ENCODE data around the gene CCDC159.
"Not testable (repeated sequence)": the region's sequence is repeated elsewhere in the genome, so short reads cannot be mapped to it uniquely, and the experiment has no call there.

The CCDC159 gene

DNA sequence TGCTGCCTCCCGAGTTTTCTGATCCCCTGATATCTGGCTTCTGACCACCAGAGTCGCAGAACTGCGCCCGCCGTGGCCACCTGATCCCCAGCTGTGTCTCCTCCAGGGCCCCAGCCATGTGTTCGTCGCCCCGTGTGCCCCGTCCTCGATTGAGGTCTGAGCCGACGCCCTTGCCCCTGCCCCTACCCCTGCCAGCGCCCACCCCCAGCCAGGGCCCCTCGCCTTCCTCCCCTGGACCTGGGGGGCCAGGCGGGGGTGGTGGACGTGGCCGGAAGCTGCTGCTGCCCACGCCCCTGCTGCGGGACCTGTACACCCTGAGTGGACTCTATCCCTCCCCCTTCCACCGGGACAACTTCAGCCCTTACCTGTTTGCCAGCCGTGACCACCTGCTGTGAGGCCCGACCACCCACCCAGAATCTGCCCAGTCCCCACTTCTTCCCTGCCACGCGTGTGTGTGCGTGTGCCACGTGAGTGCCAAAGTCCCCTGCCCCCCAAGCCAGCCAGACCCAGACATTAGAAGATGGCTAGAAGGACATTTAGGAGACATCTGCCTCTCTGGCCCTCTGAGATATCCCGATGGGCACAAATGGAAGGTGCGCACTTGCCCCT lies 18.1 kb downstream of the CCDC159 start:
- in situ Hi-C loops (cut with MboI; ENCODE audit: low sequenced_read_pairs) = no loop called here

DNA sequence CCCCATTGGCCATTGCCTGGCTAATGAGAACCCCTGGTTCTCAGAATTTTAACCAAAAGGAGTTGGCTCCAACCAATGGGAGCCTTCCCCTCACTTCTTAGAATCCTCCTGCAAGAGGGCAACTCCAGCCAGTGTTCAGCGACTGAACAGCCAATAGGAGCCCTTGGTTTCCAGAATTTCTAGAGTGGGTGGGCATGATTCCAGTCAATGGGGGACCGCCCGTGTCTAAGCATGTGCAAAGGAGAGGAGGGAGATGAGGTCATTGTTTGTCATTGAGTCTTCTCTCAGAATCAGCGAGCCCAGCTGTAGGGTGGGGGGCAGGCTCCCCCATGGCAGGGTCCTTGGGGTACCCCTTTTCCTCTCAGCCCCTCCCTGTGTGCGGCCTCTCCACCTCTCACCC lies 18.6 kb downstream of the CCDC159 start:
- in situ Hi-C loops (cut with MboI; ENCODE audit: low sequenced_read_pairs) = no loop called here

DNA sequence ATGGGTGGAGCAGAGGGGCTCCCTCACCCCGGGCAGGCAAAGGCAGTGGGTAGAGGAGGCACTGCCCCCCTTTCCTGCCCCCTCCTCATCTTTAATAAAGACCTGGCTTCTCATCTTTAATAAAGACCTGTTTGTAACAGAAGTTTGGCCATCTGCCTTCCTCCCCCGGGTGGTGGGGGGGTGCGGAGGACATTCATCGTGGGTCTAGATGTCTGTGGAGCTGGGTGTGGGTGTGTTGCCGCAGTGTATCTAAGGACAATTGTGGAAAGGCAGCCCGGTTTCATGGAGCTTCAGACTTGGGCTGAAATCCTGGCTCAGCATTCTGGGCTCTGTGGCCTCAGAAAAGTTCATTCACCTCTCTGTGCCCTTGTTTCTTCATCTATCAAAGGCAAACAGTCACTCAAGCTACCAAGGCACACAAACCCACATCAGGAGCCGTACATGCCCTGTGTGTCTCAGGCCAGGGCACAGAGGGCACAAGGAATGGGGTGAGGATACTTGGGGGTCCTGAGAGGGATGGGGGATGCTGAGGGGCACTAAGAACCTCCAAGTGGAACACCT lies 19.3 kb downstream of the CCDC159 start:
- in situ Hi-C loops (cut with MboI; ENCODE audit: low sequenced_read_pairs) = no loop called here

DNA sequence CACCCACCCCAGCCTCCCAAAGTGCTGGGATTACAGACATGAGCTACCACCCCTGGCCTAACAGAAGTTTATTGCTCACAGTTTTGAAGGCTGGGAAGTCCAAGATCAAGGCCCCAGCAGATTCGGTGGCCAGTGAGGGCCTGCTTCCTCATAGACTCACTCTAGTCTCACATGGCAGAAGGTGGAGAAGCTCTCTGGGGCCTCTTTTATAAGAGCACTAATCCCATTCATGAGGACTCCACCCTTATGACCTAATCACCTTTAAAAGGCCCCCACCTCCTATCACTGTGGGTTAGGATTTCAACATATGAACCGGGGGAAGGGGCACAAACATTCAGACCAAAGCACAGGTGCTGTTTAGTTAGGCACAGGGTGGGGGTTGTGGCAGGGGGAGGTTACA lies 21.2 kb downstream of the CCDC159 start:
- in situ Hi-C loops (cut with MboI; ENCODE audit: low sequenced_read_pairs) = no loop called here

DNA sequence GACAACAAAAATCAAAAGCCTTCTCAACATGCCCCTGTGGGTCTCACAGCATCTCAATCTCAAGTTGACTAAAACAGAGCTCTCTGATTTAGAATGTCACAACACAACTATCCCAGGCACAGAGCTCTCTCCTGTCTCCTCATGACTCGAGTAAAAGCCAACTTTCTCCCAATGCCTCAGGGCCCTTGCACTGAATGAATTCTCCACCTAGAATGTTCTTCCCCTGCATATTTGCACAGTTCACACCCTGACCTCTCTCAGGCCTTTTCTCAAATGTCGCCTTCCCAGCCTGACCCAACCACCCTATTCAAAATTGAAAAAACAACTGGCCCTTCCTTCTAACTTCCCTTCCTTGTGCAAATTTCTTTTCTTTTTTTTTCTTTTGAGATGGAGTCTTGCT lies 24.4 kb downstream of the CCDC159 start:
- in situ Hi-C loops (cut with MboI; ENCODE audit: low sequenced_read_pairs) = no loop called here

DNA sequence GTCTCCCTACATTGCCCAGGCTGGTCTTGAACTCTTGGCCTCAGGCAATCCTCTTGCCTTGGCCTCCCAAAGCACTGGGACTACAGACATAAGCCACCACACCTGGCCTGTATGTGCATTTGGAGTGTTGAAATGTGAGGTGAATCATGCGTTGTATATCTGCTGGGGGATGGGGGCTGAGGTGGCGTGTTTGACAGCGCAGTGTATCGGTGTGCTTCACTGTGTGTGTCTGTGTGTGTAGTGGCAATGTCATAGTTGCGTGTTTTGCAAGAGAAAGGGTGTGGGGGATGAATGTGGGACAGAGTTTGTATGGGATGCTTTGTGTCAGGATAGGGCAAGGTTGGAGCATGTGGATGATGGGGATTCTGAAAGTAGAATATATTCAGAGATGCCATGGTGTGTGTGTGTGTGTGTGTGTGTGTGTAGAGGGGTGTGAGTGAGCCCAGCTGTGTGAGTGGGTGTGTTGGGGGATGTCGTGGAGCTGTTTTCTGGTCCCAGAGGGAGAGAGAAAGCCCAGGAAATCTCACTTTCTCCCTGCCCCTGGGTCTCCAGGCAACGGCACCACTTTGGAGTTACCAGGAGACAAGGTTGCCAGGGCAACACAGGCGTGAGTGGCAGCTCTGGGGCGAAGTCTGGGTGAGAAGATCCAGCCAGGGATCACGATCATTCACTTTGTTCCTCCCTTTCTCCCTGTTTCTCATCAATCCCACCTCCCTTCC lies 27.0 kb downstream of the CCDC159 start:
- in situ Hi-C loops (cut with MboI; ENCODE audit: low sequenced_read_pairs) = no loop called here

DNA sequence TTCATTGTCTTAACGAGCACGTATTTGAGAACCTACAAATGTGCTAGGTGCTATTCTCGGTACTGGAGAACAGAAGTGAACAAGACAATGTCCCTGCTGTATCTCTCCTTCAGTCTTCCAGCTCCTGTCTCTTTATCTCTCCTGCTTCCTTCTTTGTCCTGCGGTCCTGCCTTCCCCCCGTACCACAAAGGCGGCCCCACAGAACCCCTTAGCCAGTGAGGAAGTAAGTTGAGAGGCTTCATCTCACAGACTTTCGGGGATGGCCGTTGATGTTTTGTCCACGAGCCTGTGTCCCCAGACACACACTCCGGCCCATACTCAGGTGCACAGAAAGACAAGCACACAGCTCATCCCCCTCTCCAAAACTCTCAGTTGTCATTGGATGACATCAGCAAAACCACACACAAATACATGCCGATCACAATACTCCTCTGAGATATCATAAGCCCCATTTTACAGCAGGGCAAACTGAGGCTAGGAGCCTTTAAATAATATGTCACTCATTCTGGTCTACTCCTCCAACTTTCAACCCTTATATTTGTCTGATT lies 27.6 kb downstream of the CCDC159 start:
- in situ Hi-C loops (cut with MboI; ENCODE audit: low sequenced_read_pairs) = no loop called here

DNA sequence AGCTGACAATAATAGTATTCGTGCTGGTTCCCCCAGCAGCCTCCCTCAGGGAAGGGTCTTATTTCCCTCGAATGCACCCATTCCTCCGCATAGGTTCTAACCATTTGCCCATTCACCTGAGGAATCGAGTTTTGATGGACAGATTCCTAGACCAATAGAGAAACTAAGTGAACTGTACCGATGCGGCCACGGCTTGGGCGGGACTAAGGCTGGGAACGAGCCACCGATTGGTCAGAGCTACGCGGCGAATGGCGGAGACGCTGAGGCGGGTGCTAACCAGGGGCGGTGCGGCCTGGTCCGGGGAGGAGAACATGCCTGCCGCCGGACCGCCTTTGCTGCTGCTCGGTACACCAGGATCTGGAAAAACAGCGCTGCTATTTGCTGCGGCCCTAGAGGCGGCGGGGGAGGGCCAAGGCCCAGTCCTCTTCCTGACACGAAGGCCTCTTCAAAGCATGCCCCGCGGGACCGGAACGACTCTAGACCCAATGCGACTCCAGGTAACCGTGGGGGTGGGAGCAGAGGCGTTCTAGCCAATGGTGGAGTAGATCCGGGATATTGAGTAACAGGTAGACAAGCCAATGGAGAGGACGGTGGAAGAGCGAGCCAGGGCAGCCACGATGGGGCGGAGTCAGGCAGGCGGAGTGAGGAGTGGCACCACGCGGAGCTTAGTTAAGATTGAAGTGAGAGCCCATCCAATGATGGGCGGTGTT lies 28.3 kb downstream of the CCDC159 start, which contains the start of gene SWSAP1:
Gene SWSAP1 (plus strand): TSS at position 234 of the 710 bp plus-strand sequence. CDS start 15 bp downstream, at position 249.
- in situ Hi-C loops (cut with MboI; ENCODE audit: low sequenced_read_pairs) = no loop called here

DNA sequence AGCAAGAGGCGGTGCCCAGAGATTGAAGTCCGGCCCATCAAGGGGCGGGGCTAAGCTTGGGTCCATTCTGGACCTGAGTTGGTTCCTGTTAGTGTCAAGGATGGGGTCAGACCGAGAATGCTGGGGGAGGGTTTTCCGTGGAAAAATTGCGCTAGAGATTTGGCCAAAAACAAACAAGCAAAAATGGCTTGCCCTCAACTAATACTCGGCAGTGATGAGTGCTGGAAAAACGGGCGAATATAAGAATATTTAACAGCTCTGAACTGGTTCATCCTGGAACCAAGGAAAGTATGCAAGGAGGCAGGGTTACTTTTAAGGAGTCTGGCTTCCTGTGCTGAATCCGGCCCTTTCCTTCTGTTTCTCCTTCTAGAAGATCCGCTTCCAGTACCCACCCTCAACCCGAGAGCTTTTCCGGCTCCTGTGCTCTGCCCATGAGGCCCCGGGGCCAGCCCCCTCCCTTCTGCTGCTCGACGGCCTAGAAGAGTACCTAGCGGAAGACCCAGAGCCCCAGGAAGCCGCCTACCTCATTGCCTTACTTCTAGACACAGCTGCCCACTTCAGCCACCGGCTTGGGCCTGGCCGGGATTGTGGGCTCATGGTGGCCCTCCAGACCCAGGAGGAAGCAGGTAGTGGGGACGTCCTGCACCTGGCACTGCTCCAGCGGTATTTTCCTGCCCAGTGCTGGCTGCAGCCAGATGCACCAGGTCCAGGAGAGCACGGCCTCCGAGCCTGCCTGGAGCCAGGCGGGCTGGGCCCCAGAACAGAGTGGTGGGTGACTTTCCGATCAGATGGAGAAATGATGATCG lies 29.0 kb downstream of the CCDC159 start:
- in situ Hi-C loops (cut with MboI; ENCODE audit: low sequenced_read_pairs) = no loop called here

DNA sequence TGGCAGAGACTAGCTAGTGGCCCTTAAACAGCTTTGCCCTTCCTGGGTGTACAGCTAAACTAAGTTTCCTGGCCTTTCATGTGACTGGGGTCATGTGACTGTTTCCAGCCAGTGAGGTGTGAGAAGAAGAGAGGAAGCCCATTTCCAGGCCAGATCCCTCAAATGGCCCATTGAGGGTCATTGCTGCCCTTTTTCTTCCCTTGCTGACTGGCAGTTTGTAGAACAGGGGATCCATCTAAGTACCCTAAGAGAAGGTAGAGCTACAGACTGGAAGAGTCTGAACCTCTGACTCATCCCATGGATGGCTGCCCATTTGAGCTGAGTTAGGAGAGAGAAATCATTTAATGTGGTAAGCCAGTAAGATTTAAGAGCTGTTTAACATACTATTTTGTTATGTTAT lies 30.9 kb downstream of the CCDC159 start:
- in situ Hi-C loops (cut with MboI; ENCODE audit: low sequenced_read_pairs) = no loop called here

DNA sequence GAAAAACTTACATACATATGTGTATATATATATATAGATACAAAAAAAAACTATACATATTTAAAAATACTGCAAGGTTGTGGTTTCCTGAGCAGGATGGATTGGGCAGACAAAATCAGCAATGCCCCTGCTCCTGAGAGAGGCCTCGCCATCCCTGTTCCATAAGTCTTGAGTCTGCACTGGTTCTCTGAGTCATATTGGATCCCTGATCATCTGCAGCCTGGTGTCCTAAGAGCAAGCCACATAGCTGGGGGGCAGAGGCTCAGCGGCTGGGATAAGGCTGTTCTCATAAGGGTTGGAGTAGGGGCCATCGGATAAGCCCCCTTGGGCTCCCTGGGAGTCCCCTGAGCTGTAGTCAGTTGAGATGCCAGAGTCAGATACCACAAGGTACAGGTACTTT lies 31.4 kb downstream of the CCDC159 start:
- in situ Hi-C loops (cut with MboI; ENCODE audit: low sequenced_read_pairs) = no loop called here

DNA sequence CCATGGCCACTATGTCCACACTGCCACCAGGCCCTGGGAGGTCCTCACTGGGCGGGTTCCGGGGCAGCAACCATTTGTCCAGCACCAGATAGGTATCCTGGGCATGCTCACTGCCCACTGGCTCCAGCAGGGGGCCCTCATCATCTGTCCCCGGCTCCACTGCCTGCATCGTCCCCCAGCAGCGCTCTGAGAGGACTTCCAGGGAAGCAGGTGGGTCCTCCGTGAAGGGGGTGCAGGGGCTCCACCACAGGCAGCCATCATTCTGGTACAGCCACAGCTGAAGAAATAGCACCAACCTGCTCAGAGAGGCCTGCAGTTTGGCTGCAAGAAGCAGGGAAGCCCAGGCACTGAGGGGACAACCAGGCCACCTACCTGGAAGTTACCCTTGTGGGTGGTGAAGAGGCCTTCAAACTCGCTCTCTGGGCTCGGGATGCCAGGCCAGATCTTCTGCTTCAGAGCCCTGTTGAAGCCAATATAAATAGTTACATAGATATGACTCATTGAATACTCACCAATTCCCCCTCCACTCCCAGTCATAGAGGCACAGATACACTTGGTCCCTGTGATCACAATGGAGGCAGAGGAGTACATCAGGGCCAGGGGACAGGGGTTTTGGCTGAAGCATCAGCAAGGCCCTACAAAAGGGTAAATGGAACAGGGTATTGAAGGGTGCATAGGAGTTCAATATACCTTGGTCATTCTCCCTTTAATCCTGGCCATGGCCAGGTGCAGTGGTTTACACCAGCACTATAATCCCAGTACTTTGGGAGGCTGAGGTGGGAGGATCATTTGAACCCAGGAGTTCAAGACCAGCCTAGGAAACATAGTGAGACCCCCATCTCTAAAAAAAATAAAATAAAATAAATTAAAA lies 32.2 kb downstream of the CCDC159 start:
- in situ Hi-C loops (cut with MboI; ENCODE audit: low sequenced_read_pairs) = no loop called here

DNA sequence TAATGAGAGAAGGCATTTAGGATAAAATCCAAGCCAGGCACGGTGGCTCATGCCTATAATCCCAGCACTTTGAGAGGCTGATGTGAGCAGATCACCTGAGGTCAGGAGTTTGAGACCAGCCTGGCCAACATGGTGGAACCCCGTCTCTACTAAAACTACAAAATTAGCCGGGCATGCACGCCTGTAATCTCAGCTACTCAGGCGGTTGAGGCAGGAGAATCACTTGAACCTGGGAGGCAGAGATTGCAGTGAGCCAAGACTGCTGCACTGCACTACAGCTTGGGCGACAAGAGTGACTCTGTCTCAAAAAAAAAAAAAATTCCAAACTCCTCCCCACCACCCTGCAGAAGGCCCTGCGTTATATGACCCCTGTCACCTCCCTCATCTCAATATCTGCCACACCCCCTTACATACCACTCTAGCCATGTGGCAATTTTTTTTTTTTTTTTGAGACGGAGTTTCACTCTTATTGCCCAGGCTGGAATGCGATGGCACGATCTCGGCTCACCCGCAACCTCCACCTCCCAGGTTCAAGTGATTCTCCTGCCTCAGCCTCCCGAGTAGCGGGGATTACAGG lies 33.0 kb downstream of the CCDC159 start:
- in situ Hi-C loops (cut with MboI; ENCODE audit: low sequenced_read_pairs) = not testable (repeated sequence)

DNA sequence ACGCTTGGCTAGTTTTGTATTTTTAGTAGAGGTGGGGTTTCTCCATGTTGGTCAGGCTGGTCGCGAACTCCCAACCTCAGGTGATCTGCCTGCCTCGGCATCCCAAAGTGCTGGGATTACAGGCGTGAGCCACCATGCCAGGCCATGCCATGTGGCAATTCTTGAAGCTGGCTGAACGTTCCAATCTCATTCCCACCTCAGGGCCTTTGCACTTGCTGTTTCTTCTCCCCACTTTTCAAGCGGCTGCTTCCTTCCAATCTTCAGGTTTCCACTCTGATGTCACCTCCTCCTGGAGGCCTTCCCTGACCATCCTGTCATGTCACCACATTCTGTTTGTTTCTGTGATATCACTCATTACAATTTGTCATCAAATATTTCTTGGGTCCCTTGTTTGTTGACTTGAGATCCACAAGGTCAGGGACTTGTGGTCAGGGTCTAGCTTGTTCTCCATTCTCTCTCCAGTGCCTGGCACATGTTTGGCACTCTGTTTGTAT lies 33.6 kb downstream of the CCDC159 start:
- in situ Hi-C loops (cut with MboI; ENCODE audit: low sequenced_read_pairs) = no loop called here

DNA sequence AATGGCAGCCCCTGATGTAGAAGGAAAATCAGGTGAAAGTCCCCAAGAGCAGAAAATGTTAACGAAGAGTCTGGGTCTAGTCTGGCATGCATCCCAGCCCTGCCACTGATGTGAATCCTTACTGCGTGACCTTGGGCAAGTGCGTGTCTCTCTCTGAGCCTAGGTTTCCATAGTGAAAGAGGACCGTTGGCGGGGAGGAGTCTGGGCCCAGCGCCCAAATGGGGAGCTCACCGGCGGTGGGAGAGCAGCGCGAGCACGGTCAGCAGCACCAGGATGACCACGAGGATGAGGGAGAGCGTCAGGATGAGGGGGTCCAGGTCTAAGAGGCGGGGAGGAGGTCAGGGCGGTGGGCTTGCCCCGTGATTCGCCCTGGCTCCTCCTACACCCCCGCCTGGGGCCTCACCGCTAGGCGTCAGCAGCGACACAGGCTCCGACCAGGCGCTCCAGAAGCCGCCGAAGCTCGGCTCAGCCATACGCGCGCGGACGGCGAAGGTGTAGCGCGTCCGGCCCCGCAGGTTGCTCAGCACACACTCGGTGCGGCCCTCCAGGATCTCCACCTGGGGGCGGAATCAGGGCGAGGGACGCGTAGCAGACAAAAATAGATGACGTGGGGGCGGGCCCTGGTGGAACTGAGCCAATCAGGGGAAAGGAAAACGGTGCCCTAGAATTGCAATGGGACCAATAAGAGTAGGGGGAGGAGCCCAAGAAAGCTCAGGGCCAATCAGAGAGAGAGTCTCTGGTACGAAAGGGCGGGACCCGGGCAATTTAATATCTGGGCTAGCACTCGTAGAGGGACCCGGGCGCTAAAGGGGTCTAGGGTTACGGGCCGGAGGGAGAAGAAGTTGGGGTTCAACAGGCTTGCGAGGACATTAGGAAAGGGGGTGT lies 34.6 kb downstream of the CCDC159 start:
- in situ Hi-C loops (cut with MboI; ENCODE audit: low sequenced_read_pairs) = no loop called here

DNA sequence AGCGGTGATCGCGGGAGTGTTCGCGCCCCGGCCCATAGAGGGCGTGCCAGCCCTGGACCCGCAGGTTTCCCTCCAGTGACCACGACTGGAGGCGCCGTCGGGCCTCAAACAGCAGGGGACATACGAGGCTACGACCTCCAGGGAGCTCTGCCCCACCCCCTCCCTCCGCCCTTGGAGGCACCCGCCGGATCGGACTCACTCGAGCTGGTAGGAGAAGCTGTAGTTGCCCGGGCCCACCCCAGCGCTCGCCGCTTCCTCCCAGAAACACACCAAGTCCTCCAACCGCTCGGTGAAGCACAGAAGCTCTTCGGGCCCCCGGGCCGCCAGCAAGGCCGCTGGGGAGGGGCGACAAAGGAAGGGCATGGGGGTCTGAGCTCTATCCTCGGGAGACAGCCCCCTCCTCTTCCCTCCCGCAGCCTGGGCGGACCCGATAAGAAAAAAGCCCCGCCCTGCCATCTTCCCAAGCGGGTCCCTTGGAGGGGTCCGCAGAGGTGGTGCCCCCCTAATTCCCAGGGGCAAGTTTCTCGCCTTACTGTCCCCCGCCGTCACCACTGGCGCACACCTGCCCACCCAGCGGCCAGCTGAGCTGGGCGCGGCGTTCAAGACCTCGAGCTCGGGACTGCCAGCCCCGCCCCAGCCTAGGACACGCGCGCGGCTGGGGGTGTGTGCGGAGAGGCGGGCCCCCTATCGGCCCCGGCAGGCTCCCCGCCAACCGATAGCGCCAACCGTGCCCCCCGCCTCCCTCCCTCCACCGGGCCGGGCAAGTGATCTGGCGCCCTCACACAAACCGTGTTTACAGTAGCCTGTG lies 36.8 kb downstream of the CCDC159 start:
- in situ Hi-C loops (cut with MboI; ENCODE audit: low sequenced_read_pairs) = no loop called here

DNA sequence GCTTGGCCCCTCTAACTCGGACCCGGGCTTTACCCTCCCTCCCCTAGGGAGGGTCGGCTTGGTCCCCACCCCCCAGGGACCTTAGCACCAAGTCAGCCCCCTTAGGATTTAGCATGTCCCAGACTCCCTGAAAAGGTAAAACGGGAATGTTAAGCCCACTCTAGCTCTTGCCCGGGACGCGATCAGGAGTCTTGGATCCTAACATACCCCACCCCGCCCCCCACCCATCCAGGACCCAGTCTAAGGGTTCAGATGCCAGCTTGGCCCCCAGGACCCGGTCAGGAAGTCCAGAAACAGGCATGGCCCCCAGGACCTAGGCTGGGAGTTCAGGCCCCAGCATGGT lies 37.4 kb downstream of the CCDC159 start:
- in situ Hi-C loops (cut with MboI; ENCODE audit: low sequenced_read_pairs) = no loop called here

DNA sequence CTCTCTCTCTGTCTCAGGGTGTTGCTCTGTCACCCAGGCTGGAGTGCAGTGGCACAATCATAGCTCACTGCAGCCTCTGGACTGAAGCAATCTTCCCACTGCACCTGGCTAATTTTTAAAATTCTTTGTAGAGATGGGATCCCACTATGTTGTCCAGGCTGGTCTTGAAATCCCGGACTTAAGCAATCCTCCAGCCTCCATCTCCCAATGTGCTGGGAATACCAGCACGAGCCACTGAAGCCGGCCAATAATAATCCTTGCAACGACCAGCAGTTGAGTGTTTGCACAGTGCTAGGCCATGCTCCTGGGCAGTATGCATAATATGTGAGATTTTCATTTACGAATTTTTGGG lies 38.4 kb downstream of the CCDC159 start:
- in situ Hi-C loops (cut with MboI; ENCODE audit: low sequenced_read_pairs) = no loop called here
